Thyroid gland (tissue), 4 donors: ENCODE measurements around the gene ARPC4.

Source experiments
- POLR2A ChIP-seq, 2 donors: fragments of 450-650 bp; IDR thresholded peaks; one replicate each; pipeline ENCODE4 v1.6.1; 2017; ENCODE audit warnings: antibody characterized with exemption in 2 of 2, mild to moderate bottlenecking in 2 of 2, moderate library complexity in 1 of 2
- TF ChIP-seq, protein P1 (sequence below), 6 experiments: fragments of 200-600 bp in 3 of 6; fragments of 450-650 bp in 3 of 6; sonication (generic) in 3 of 6; IDR thresholded peaks; one replicate each; pipeline ENCODE4 v1.5.1; 2016 to 2019; ENCODE audit warnings: antibody characterized with exemption in 6 of 6, mild to moderate bottlenecking in 2 of 6, inconsistent platforms in 1 of 6, moderate library complexity in 1 of 6

DNA sequence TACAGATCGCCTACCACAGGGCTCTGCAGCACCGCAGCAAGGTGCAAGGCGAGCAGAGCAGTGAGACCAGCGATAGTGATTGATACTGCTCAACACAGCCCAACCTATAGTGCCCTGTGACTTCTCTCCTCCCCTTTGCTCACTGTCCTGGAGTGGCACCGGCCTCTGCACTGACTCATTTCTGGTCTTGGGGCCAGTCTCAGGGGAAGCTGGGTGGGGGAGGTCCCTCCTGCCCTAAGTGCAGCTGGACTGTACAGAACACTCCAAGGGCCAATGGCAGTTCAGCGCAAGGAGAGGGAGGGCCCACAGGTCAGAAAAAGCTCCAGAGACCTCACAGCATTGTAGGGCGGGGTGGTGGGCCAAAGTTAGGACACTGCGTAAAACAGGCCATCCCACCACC, 45.6 kb upstream of the ARPC4 start:
- TF ChIP-seq, protein P1, sequence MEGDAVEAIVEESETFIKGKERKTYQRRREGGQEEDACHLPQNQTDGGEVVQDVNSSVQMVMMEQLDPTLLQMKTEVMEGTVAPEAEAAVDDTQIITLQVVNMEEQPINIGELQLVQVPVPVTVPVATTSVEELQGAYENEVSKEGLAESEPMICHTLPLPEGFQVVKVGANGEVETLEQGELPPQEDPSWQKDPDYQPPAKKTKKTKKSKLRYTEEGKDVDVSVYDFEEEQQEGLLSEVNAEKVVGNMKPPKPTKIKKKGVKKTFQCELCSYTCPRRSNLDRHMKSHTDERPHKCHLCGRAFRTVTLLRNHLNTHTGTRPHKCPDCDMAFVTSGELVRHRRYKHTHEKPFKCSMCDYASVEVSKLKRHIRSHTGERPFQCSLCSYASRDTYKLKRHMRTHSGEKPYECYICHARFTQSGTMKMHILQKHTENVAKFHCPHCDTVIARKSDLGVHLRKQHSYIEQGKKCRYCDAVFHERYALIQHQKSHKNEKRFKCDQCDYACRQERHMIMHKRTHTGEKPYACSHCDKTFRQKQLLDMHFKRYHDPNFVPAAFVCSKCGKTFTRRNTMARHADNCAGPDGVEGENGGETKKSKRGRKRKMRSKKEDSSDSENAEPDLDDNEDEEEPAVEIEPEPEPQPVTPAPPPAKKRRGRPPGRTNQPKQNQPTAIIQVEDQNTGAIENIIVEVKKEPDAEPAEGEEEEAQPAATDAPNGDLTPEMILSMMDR (IDR thresholded peaks at IDR 0.05) = no peak
- TF ChIP-seq POLR2A (IDR thresholded peaks at IDR 0.05) = no peak
